Activated CD4-positive, alpha-beta memory T cell treated with anti-CD3 and anti-CD28 coated beads for 36 hours (primary cell): ENCODE results near the gene ARHGEF10L. TPM values are rescaled to one million over a fixed set of nuclear protein-coding genes. Genes with fewer than 3 reads are reported as not detected.

ENCODE experiments used
- CTCF ChIA-PET: fragments of 350-600 bp; sonication (Branson Sonifier 250); formaldehyde crosslinking; loops from one replicate; lab custom pipeline; 2021; ENCODE audit warnings: antibody characterized with exemption, inconsistent platforms; lab: Charles Lee
- POLR2A ChIA-PET: fragments of 350-600 bp; sonication (Branson Sonifier 250); formaldehyde crosslinking; loops from one replicate; lab custom pipeline; 2021; ENCODE audit warnings: antibody characterized with exemption; lab: Charles Lee
- DNase-seq: peaks from one replicate; pipeline ENCODE4 v3.0.0-alpha.2; 2020
- H3K27ac Mint-ChIP-seq: one replicate; pipeline ENCODE4 v1.8.0; 2021; ENCODE audit warnings: mixed read lengths
- H3K27me3 Mint-ChIP-seq: one replicate; pipeline ENCODE4 v1.8.0; 2021; ENCODE audit warnings: mixed read lengths
- H3K36me3 Mint-ChIP-seq: one replicate; pipeline ENCODE4 v1.8.0; 2021; ENCODE audit warnings: mixed read lengths
- H3K4me1 Mint-ChIP-seq: one replicate; pipeline ENCODE4 v1.8.0; 2021; ENCODE audit warnings: low read depth, mixed read lengths
- H3K4me3 Mint-ChIP-seq: one replicate; pipeline ENCODE4 v1.8.0; 2021; ENCODE audit warnings: mild to moderate bottlenecking, mixed read lengths
- H3K9me3 Mint-ChIP-seq: one replicate; pipeline ENCODE4 v1.8.0; 2021; ENCODE audit warnings: mixed read lengths
- intact Hi-C: fragments of 100-400 bp; cut with micrococcal nuclease; formaldehyde crosslinking; loops from one replicate; pipeline ENCODE4 v1.15.1; 2023
- total RNA-seq, 2 experiments: library from RNA; stranded (reverse); gene quantifications; one replicate each; pipeline ENCODE4 v1.2.3, GENCODE V29; 2021

Gene ARHGEF10L
- total RNA-seq, 2 experiments from 2014 or later: not detected

- CTCF ChIA-PET: interaction anchor here (1.1 kb wide), 1 partner anchor 9 kb away, joined by 4 read pairs; no protein-coding TSS in a partner anchor
- no peak overlapping the region for H3K4me3 Mint-ChIP-seq
- DNase-seq: no peak
- peaks cover 5% of the 10 kb centered on the region for H3K27me3 Mint-ChIP-seq
- H3K9me3 Mint-ChIP-seq: no peaks in the 10 kb centered on the region
- POLR2A ChIA-PET: no interaction called here
- H3K4me1 Mint-ChIP-seq: no peaks in the 10 kb centered on the region
- H3K36me3 Mint-ChIP-seq: no peaks in the 10 kb centered on the region
- intact Hi-C loops: no loop called here
- H3K27ac Mint-ChIP-seq: no peak overlapping the region
Observed at GRCh38 chr1:17511188-17511587, 28.3 kb upstream of the ARHGEF10L start.

GRCh38 chr1:17513131-17513530 lies 26.4 kb upstream of the ARHGEF10L start:
- Mint-ChIP-seq H3K27ac (no peak overlapping the region), H3K4me3 (no peak overlapping the region), H3K4me1 (no peaks in the 10 kb centered on the region), H3K9me3 (no peaks in the 10 kb centered on the region), H3K27me3 (peaks cover 13% of the 10 kb centered on the region), H3K36me3 (no peaks in the 10 kb centered on the region)
- DNase-seq: no peak
- POLR2A ChIA-PET: no interaction called here
- intact Hi-C loops: no loop called here
- CTCF ChIA-PET: interaction anchor here (1.6 kb wide), 1 partner anchor 11 kb away, joined by 9 read pairs; no protein-coding TSS in a partner anchor

- intact Hi-C loops: no loop called here
- Mint-ChIP-seq H3K27me3 (peaks cover 14% of the 10 kb centered on the region), H3K9me3 (no peaks in the 10 kb centered on the region), H3K4me1 (no peaks in the 10 kb centered on the region), H3K36me3 (no peaks in the 10 kb centered on the region), H3K27ac (no peak overlapping the region), H3K4me3 (no peak overlapping the region)
- DNase-seq: no peak
- CTCF ChIA-PET: no interaction called here
- POLR2A ChIA-PET: no interaction called here
Observed at GRCh38 chr1:17514776-17515175, 24.7 kb upstream of the ARHGEF10L start.

- Mint-ChIP-seq H3K36me3 (no peaks in the 10 kb centered on the region), H3K9me3 (no peaks in the 10 kb centered on the region), H3K4me1 (no peaks in the 10 kb centered on the region), H3K27ac (no peak overlapping the region), H3K4me3 (no peak overlapping the region), H3K27me3 (peaks cover 19% of the 10 kb centered on the region)
- DNase-seq: no peak
- POLR2A ChIA-PET: no interaction called here
- CTCF ChIA-PET: interaction anchor here (1.8 kb wide), 1 partner anchor 13 kb away, joined by 5 read pairs; no protein-coding TSS in a partner anchor
- intact Hi-C loops: no loop called here
Observed at GRCh38 chr1:17515902-17516301, 23.6 kb upstream of the ARHGEF10L start.

- ChIA-PET POLR2A (no interaction called here), CTCF (interaction anchor here (1.8 kb wide), 1 partner anchor 14 kb away, joined by 5 read pairs; no protein-coding TSS in a partner anchor)
- Mint-ChIP-seq H3K27ac (no peak overlapping the region), H3K4me1 (no peaks in the 10 kb centered on the region), H3K4me3 (no peak overlapping the region), H3K9me3 (no peaks in the 10 kb centered on the region), H3K36me3 (no peaks in the 10 kb centered on the region), H3K27me3 (peaks cover 19% of the 10 kb centered on the region)
- intact Hi-C loops: no loop called here
- DNase-seq: no peak
Observed at GRCh38 chr1:17516303-17517214, 22.9 kb upstream of the ARHGEF10L start.

GRCh38 chr1:17520041-17520440 lies 19.5 kb upstream of the ARHGEF10L start:
- peaks cover 27% of the 10 kb centered on the region for H3K27me3 Mint-ChIP-seq
- CTCF ChIA-PET: no interaction called here
- intact Hi-C loops: no loop called here

GRCh38 chr1:17520473-17521319 lies 18.8 kb upstream of the ARHGEF10L start:
- CTCF ChIA-PET: no interaction called here
- H3K4me1 Mint-ChIP-seq: no peaks in the 10 kb centered on the region
- POLR2A ChIA-PET: no interaction called here
- no peak overlapping the region for H3K27ac Mint-ChIP-seq
- H3K4me3 Mint-ChIP-seq: no peak overlapping the region
- H3K9me3 Mint-ChIP-seq: no peaks in the 10 kb centered on the region
- H3K36me3 Mint-ChIP-seq: no peaks in the 10 kb centered on the region
- intact Hi-C loops: no loop called here
- DNase-seq: no peak
- peaks cover 25% of the 10 kb centered on the region for H3K27me3 Mint-ChIP-seq

More at GRCh38 chr1:17520041-17520440, 19.5 kb upstream of the ARHGEF10L start:
- POLR2A ChIA-PET: no interaction called here
- Mint-ChIP-seq H3K27ac (no peak overlapping the region), H3K36me3 (no peaks in the 10 kb centered on the region), H3K9me3 (no peaks in the 10 kb centered on the region), H3K4me1 (no peaks in the 10 kb centered on the region), H3K4me3 (no peak overlapping the region)
- no peak for DNase-seq

- H3K9me3 Mint-ChIP-seq: no peaks in the 10 kb centered on the region
- peaks cover 20% of the 10 kb centered on the region for H3K27me3 Mint-ChIP-seq
- DNase-seq: no peak
- no peak overlapping the region for H3K27ac Mint-ChIP-seq
- CTCF ChIA-PET: no interaction called here
- no peak overlapping the region for H3K4me3 Mint-ChIP-seq
- intact Hi-C loops: no loop called here
- no peaks in the 10 kb centered on the region for H3K36me3 Mint-ChIP-seq
- POLR2A ChIA-PET: no interaction called here
- H3K4me1 Mint-ChIP-seq: no peaks in the 10 kb centered on the region
Observed at GRCh38 chr1:17521946-17522612, 17.4 kb upstream of the ARHGEF10L start.

GRCh38 chr1:17523321-17524041 lies 16.0 kb upstream of the ARHGEF10L start:
- Mint-ChIP-seq H3K27ac (no peak overlapping the region), H3K36me3 (no peaks in the 10 kb centered on the region), H3K27me3 (peaks cover 16% of the 10 kb centered on the region), H3K9me3 (no peaks in the 10 kb centered on the region), H3K4me1 (no peaks in the 10 kb centered on the region), H3K4me3 (no peak overlapping the region)
- POLR2A ChIA-PET: no interaction called here
- DNase-seq: no peak
- intact Hi-C loops: no loop called here
- CTCF ChIA-PET: no interaction called here

- intact Hi-C loops: no loop called here
- no peaks in the 10 kb centered on the region for H3K4me1 Mint-ChIP-seq
- H3K36me3 Mint-ChIP-seq: no peaks in the 10 kb centered on the region
Observed at GRCh38 chr1:17524645-17525044, 14.9 kb upstream of the ARHGEF10L start.

GRCh38 chr1:17525996-17526686 lies 13.4 kb upstream of the ARHGEF10L start:
- no peaks in the 10 kb centered on the region for H3K4me1 Mint-ChIP-seq
- ChIA-PET CTCF (no interaction called here), POLR2A (no interaction called here)
- no peak overlapping the region for H3K4me3 Mint-ChIP-seq
- peaks cover 22% of the 10 kb centered on the region for H3K27me3 Mint-ChIP-seq
- H3K36me3 Mint-ChIP-seq: no peaks in the 10 kb centered on the region
- no peaks in the 10 kb centered on the region for H3K9me3 Mint-ChIP-seq
- DNase-seq: no peak
- intact Hi-C loops: no loop called here
- H3K27ac Mint-ChIP-seq: no peak overlapping the region

More at GRCh38 chr1:17524645-17525044, 14.9 kb upstream of the ARHGEF10L start:
- ChIA-PET POLR2A (no interaction called here), CTCF (no interaction called here)
- Mint-ChIP-seq H3K27me3 (peaks cover 23% of the 10 kb centered on the region), H3K9me3 (no peaks in the 10 kb centered on the region), H3K27ac (no peak overlapping the region), H3K4me3 (no peak overlapping the region)
- no peak for DNase-seq
